CD4-positive, alpha-beta T cell treated with Interleukin-15 for 4 hours (primary cell): Measurements from ENCODE around the gene NTNG1.

Experiments used
- DNase-seq: peaks from one replicate; pipeline ENCODE4 v3.0.0-alpha.2; 2020; ENCODE audit warnings: low spot score

Gene NTNG1

GRCh38 chr1:107459204-107459904 lies 318.5 kb downstream of the NTNG1 start:
- DNase-seq = no peak

- no peak for DNase-seq
Measured at GRCh38 chr1:107460035-107460434, 319.2 kb downstream of the NTNG1 start.

- no peak for DNase-seq
Measured at GRCh38 chr1:107464827-107465226, 324.0 kb downstream of the NTNG1 start.

- no peak for DNase-seq
Measured at GRCh38 chr1:107467286-107467685, 326.4 kb downstream of the NTNG1 start.

GRCh38 chr1:107467811-107468210 lies 327.0 kb downstream of the NTNG1 start:
- DNase-seq = no peak

- DNase-seq = no peak
Measured at GRCh38 chr1:107473065-107473464, 332.2 kb downstream of the NTNG1 start.

GRCh38 chr1:107474877-107475612 lies 334.2 kb downstream of the NTNG1 start:
- DNase-seq = no peak

- DNase-seq = no peak
Measured at GRCh38 chr1:107477233-107477632, 336.4 kb downstream of the NTNG1 start.

- DNase-seq = no peak
Measured at GRCh38 chr1:107479865-107480350, 339.1 kb downstream of the NTNG1 start.

- DNase-seq = no peak
Measured at GRCh38 chr1:107480548-107481415, 339.9 kb downstream of the NTNG1 start.

- DNase-seq = no peak
Measured at GRCh38 chr1:107481756-107482384, 341.0 kb downstream of the NTNG1 start.

GRCh38 chr1:107483949-107484348 lies 343.1 kb downstream of the NTNG1 start:
- no peak for DNase-seq

- no peak for DNase-seq
Measured at GRCh38 chr1:107486349-107486748, 345.5 kb downstream of the NTNG1 start.

- no peak for DNase-seq
Measured at GRCh38 chr1:107487506-107487905, 346.7 kb downstream of the NTNG1 start.

GRCh38 chr1:107491582-107491981 lies 350.7 kb downstream of the NTNG1 start:
- DNase-seq = no peak

GRCh38 chr1:107493111-107493716 lies 352.4 kb downstream of the NTNG1 start:
- DNase-seq = no peak

GRCh38 chr1:107494061-107494460 lies 353.2 kb downstream of the NTNG1 start:
- DNase-seq = no peak

GRCh38 chr1:107496002-107496401 lies 355.2 kb downstream of the NTNG1 start:
- DNase-seq = no peak

GRCh38 chr1:107499139-107499744 lies 358.4 kb downstream of the NTNG1 start:
- no peak for DNase-seq

- no peak for DNase-seq
Measured at GRCh38 chr1:107501081-107501605, 360.3 kb downstream of the NTNG1 start.

- no peak for DNase-seq
Measured at GRCh38 chr1:107510347-107510746, 369.5 kb downstream of the NTNG1 start.
